BE2C (cell line): ENCODE measurements around the gene RAB8B.

Experiments
- DNase-seq: peaks from one replicate; pipeline ENCODE4 v3.0.0-alpha.2; 2020
- H3K27me3 ChIP-seq: fragments of 250-450 bp; sonication (Bioruptor Pico); 2 replicates; pipeline ENCODE4 v1.5.1; 2020; ENCODE audit warnings: mild to moderate bottlenecking
- H3K36me3 ChIP-seq: fragments of 250-450 bp; sonication (Bioruptor Pico); 2 replicates; pipeline ENCODE4 v1.5.1; 2020; ENCODE audit warnings: mild to moderate bottlenecking
- H3K4me1 ChIP-seq: fragments of 250-450 bp; sonication (Bioruptor Pico); 2 replicates; pipeline ENCODE4 v1.5.1; 2020
- H3K4me3 ChIP-seq: 2 replicates; pipeline ENCODE4 v1.5.1; 2011; ENCODE audit warnings: low read depth, low read length
- H3K9me3 ChIP-seq: fragments of 250-450 bp; sonication (Bioruptor Pico); 2 replicates; pipeline ENCODE4 v1.5.1; 2020
- TF ChIP-seq, protein P1 (sequence below): IDR thresholded peaks from 2 replicates; pipeline ENCODE4 v1.5.1; 2012; ENCODE audit warnings: mild to moderate bottlenecking, low read depth, low read length

RAB8B gene

DNA sequence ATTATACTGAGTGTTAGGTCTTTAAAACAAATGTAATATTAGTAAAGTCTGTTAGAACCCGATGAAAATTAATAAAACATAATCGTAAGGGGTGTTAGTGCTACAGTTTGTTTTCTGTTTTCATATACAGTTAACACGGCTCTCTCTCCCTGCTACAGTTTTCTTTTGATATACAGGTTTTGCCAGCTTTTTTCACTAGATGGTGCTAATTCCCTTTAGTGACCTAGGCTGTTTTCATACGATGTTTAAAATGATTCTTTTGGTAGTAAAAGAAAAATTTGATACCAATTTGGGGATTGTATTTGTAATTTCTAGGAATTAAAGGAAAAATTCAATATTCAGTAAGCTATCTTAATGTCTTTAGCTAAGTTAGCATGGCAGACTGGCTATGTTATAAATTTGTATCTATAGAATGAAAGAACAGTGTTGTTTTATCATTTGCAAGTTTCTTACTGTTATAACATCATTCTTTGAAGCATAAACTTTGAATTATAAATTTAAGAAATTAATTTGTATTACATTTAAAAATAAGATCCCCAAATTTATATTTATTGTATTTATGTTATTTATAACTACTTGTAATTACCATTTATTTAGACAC, 99.5 kb downstream of the RAB8B start:
- no peak for DNase-seq
- TF ChIP-seq, protein P1, sequence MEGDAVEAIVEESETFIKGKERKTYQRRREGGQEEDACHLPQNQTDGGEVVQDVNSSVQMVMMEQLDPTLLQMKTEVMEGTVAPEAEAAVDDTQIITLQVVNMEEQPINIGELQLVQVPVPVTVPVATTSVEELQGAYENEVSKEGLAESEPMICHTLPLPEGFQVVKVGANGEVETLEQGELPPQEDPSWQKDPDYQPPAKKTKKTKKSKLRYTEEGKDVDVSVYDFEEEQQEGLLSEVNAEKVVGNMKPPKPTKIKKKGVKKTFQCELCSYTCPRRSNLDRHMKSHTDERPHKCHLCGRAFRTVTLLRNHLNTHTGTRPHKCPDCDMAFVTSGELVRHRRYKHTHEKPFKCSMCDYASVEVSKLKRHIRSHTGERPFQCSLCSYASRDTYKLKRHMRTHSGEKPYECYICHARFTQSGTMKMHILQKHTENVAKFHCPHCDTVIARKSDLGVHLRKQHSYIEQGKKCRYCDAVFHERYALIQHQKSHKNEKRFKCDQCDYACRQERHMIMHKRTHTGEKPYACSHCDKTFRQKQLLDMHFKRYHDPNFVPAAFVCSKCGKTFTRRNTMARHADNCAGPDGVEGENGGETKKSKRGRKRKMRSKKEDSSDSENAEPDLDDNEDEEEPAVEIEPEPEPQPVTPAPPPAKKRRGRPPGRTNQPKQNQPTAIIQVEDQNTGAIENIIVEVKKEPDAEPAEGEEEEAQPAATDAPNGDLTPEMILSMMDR: peak; percentile 80
- no peaks in the 10 kb centered on the region for H3K27me3 ChIP-seq

GRCh38 chr15:63291507-63291906, 102.1 kb downstream of the RAB8B start:
- H3K36me3 ChIP-seq: no peaks in the 10 kb centered on the region
- no peaks in the 10 kb centered on the region for H3K9me3 ChIP-seq
- no peak overlapping the region for H3K4me3 ChIP-seq
- H3K27me3 ChIP-seq: no peaks in the 10 kb centered on the region
- TF ChIP-seq, protein P1: no peak
- H3K4me1 ChIP-seq: no peaks in the 10 kb centered on the region
- no peak for DNase-seq

More for the DNA sequence above, 99.5 kb downstream of the RAB8B start:
- Histone ChIP-seq H3K4me1 (no peaks in the 10 kb centered on the region), H3K9me3 (no peaks in the 10 kb centered on the region), H3K36me3 (no peaks in the 10 kb centered on the region), H3K4me3 (no peak overlapping the region)

- Histone ChIP-seq H3K9me3 (no peaks in the 10 kb centered on the region), H3K27me3 (no peaks in the 10 kb centered on the region), H3K36me3 (no peaks in the 10 kb centered on the region), H3K4me1 (no peaks in the 10 kb centered on the region), H3K4me3 (no peak overlapping the region)
- TF ChIP-seq, protein P1: no peak
- DNase-seq: no peak
Measured at GRCh38 chr15:63292241-63292640, 102.8 kb downstream of the RAB8B start.

- Histone ChIP-seq H3K36me3 (no peaks in the 10 kb centered on the region), H3K9me3 (no peaks in the 10 kb centered on the region), H3K4me3 (no peak overlapping the region), H3K4me1 (no peaks in the 10 kb centered on the region), H3K27me3 (no peaks in the 10 kb centered on the region)
- no peak for DNase-seq
- TF ChIP-seq, protein P1: no peak
Measured at GRCh38 chr15:63292771-63293170, 103.4 kb downstream of the RAB8B start.

DNA sequence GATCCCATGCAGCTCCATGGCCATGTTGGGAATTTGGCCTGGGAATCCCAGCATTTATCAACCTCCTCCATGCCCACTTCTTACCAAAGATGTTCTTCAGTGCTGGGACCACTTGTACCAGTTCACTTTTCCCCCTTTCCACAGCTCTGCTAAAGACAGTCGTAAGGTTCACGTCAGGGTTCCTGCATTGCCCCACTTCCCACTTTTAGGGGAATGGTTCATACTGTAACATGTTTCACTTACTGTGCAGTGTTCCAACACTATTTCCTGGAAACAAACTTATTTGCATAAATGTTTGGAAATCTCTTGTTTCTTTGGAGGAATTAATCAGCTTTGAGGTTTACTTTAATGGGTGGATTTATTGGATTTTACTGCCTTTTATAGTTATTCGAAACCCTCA, 105.0 kb downstream of the RAB8B start:
- TF ChIP-seq, protein P1: no peak
- Histone ChIP-seq H3K4me1 (no peaks in the 10 kb centered on the region), H3K27me3 (no peaks in the 10 kb centered on the region), H3K9me3 (no peaks in the 10 kb centered on the region), H3K4me3 (no peak overlapping the region), H3K36me3 (no peaks in the 10 kb centered on the region)
- no peak for DNase-seq

GRCh38 chr15:63295341-63295740, 105.9 kb downstream of the RAB8B start:
- H3K36me3 ChIP-seq: no peaks in the 10 kb centered on the region

More at GRCh38 chr15:63295341-63295740, 105.9 kb downstream of the RAB8B start:
- TF ChIP-seq, protein P1: no peak
- Histone ChIP-seq H3K9me3 (no peaks in the 10 kb centered on the region), H3K4me1 (no peaks in the 10 kb centered on the region), H3K27me3 (no peaks in the 10 kb centered on the region), H3K4me3 (no peak overlapping the region)
- no peak for DNase-seq
